Femur (tissue), 1 donor: Measurements from ENCODE around the gene ENOX1.

Experiments used
- DNase-seq: peaks from one replicate; pipeline ENCODE4 v3.0.0-alpha.2; 2017

Gene ENOX1

DNA sequence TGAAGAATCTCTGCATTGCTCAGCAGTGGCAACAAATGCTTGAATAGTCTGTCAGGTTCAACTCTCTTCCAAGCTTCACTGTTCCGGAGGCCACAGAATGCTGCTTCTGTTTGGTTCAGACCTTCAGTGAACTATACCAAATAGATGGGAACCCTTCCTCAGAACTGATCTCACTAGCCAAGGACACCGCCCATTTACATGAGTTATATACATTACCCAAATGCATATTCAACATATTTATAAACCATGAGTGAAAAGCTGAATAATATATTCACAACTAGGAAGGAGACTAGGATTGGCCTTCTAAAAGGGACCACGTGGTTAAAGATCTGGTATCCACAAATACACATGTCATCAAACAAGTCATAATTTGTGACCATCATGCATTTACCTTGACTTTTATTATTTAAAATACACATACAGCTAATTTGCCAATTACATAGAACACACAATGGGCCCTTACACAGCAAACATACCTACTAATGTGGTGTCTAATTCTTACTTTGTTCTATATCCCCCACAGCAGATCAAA is 49.3 kb downstream of the ENOX1 start:
- no peak for DNase-seq

DNA sequence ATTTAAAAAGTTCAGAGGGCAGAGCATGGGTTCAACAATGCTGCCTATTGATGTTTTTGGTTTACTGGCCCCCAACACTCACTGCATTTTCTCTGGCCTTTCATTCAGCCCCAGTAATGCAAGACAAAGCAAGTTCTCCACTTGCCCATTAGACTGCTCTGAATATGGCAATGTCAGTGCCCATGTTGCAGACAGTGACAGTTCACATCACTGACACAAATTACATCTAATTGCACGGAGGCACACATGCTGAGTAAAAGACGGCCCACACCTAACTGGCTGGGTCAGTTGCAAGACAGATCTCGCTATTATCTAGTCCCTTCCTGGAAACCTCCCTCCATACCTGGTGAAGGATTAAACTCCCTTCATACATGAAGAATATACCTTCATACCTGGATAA is 54.0 kb downstream of the ENOX1 start:
- no peak for DNase-seq

DNA sequence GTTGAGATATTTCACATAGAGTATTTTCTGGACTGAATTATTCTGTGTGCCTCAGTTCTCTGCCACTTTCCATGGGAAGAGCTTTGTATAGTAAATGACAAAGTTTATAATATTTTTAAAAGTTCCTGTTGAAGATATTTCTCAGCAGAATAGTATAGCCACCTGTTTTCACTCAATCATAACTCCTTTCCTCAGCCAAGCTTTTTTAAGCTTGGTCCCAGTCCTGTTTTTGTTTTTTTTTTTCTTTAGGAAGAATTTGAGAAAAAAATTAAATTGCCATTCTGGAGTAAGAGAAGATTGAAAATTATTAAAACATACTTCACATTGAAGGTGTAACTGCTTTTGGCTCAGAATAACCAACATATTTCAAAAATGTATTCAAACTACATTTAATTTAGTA is 55.5 kb downstream of the ENOX1 start:
- no peak for DNase-seq

DNA sequence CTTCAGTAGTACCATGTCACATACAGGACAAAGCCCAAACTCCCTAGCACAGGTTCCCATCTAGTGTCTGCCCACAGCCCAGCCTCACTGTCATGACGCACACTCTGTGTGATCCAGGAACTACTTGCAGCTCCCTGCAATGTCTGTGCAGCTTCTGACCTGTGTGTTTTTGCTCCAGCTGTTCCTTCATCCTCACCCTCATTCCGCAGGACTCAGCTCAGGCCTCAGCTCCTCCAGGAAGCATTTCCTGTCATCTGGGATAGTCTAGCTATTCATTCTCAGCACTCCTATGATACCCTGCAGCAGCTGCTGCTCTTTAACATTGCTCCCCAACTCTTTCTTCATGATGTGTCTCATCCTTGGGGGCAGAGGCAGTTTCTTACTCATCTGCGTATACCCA is 56.1 kb downstream of the ENOX1 start:
- DNase-seq, result peak; percentile 54

DNA sequence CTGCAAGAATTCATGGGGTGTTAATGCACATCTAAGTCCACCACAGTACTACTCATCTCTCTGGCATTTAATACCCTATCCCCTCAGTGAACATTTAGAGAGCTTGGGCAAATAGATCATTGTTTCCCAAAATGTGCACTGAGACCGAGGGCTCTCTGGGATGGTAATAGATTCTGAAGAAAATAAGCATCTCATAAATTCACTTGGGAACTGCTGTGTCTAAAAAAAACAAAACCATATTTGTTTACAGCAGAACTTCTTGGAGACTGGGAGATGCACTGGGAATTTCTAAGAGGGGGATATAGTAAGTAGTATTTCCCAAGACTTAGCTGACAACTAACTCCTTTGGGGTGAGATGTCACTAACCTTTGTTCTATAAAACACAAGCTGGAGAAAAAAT is 58.4 kb downstream of the ENOX1 start:
- no peak for DNase-seq

DNA sequence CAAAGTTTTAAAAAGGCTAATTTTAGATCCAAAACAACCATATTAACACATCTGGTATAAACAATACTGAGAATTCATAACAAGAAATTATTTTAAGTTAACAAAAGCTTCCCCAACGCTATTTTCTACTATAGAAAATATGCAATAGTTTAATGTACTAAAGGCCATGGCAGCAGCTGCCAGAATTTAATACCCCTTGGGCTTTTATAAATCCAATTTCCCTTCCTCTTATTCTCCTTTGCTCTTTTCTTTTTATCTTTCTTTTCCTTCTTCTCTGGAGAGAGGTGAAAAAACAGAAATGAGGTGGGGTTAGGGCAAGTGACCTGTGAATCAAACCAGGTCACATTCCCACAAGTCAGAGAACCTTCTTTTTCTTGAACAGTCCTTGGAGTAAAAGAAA is 58.9 kb downstream of the ENOX1 start:
- no peak for DNase-seq

DNA sequence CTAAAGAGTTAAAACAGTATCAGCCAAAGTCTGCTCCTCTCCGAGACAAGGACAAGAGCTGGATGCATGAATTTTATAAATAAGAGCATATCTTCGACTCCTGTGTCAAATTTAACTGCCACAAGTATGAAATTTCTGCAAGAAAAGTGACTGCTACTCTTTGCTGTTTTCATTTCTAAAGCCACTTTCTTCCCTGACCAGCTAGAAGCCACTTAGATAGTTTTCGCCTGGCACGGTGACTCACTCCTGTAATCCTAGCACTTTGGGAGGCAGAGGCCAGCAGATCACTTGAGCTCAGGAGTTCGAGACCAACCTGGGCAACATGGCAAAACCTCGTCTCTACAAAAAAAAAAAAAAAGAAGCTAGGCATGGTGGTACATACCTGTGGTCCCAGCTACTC is 61.3 kb downstream of the ENOX1 start:
- no peak for DNase-seq

DNA sequence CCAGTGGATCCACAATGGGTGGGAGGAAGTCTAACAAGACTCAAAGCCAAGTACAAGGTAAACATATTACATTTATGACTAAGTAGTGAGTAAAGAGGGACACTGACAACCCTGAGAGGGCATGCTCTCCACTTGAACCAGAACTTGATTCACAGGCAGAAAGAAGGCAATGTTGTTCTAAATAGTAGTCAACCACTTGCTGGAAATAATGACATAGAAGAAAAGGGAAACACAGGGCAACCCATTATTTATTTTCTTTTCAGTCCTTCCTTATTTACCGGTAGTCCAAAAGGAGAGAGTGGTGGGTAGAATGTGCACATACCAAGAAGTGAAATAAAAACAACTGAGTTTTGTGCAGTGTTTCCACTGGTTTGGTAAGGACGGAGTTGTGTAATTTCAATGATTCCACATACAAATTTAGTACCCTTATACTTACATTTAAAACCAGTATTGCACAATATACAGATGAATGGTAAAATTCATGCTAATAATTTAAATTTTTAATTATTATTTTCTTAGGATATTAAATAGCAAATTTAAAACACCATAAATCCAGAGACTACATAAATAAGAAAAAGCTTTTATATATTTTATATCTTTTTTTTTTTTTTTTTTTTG is 65.9 kb downstream of the ENOX1 start:
- no peak for DNase-seq

DNA sequence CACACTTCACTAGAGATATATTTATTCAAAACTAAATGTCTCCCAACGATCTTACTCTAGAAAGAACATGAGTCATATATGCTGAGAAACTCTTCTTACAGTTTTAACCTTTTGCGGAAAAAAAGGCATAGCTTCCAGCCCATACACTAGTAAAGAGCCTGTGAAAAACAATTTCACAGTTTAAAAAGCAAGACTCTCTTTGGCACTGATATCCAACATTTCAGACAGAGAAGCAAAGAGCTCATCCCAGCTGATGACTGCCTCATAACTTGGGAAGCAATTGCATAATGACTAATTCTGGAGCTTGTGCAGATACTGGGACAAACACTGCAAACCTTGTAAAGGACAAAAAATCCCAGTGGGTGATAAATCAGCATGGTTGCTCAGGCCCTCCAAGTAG is 88.0 kb downstream of the ENOX1 start:
- DNase-seq, result no peak

DNA sequence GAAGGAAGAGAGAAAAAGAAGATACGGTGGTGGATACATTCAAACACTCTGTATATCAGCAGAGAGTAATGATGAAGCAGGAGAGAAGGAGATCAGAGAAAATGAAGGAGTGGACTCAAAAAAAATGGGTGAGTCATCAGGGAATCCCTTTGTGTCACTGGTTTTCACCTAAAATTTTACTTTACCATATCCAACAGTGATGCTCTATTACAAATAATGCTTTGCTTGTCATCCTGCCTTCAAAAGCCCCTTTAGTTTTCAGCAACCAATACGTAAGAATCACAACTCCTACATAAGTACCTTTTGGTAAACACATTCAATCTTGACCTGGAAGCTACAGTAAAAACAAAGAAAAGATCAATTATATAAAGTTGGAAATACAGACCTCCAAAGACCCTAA is 88.8 kb downstream of the ENOX1 start:
- no peak for DNase-seq

DNA sequence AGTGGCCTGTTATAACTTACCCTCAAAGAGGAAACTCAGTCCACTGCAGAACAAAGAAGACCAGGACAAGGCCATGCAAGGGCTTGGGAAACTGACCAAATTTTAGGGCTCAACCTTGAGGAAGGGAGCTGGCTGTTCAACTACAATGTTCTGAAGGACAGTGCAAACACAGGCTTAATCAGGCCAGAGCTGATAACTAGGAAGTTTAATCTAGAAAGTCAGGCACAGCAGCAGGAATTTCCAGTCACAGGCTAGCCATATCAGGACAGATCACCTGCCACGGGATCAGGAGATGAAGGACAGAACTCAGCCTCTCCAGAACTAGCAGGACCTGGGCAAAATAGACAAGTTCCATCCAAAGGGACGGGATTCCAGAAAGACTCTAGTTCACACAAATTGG is 89.4 kb downstream of the ENOX1 start:
- DNase-seq, result no peak

DNA sequence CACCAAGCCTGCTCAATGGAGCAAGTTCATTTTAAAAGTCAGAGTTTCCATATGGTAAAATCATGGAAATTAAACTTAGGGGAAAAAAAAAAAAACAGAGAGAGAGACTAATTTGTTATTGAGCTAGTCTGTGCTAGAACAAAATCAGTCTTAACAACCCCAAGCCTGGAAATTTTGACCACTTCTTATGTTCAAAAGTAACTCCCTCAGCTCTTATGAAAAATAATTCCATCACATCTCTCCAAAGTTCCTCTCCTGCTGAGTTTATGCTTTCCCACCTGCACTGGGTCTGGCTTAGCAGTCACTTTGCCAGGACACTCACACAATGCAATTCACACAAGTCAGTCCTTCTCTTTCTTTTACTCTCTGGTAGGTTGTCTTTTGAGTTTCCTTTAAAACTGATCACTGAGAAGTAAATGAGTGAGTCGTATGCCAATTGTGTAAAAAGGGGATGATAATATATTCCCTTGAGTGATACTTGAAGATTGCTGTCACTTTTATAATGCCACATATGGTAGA is 92.6 kb downstream of the ENOX1 start:
- DNase-seq, result peak; percentile 34

DNA sequence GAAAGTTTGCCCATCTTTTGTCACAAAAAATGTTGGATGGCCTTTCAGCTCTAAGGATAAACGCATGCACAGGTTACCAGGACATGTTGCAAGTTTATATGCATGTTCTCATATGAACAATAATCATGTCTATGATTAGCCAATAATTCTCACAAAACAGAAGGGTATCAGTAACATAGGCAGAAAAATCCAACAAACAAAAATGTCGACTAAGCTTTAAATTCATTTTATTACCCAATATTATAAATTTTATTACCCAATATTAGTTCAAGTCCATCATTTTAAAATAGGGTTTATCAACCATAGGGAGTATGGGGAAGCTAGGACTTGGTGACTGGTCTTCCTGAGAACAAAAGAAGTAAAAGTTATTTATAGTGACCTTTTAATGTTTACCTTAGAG is 93.1 kb downstream of the ENOX1 start:
- no peak for DNase-seq

DNA sequence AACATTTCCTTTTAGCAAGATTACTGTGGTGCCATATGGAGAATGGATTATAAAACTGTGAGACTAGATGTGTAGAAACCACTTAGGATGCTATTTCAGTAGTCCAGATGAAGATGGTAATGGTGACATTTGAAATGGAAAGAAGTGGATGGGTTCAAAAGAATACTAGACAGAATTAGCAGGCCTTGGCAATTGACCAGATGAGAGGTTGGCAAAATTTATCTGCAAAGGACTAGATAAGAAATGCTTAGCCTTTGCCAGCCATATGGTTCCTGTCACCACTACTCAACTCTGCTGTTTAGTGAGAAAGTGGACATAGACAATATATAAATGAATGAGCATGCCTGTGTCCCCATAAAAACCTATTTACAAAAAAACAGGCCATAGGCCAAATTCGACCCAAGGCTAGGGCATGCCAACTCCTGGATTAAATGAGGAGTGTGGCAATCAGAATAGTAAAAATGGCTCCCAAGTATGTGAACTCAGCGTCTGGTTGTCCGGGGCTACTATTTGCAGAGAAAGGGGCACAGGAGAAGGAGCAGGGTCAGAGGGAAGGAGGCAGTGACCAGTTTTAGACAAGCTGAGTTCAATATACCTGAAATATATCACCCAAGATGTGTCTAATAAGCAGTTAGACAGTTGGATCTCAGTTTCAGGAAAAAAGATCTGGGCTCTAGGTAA is 98.4 kb downstream of the ENOX1 start:
- DNase-seq, result no peak

DNA sequence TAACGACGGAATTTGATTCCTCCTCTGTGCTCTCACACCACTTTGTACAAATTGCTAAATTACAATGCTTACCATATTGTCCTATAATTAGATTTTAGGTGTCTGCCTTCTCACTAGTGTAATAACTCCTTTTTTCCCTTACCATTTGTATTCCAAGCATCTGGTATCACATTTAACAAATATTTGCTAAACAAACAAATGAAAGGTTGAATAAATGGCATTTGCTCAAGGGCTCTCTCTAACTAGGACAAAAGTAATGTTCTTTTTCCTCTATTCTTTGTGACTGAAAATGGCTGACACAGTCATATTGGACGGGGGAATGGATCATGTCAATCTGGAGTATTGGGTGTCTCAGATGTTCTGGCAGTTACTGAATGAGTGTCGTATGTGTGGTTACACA is 99.7 kb downstream of the ENOX1 start:
- DNase-seq, result no peak

DNA sequence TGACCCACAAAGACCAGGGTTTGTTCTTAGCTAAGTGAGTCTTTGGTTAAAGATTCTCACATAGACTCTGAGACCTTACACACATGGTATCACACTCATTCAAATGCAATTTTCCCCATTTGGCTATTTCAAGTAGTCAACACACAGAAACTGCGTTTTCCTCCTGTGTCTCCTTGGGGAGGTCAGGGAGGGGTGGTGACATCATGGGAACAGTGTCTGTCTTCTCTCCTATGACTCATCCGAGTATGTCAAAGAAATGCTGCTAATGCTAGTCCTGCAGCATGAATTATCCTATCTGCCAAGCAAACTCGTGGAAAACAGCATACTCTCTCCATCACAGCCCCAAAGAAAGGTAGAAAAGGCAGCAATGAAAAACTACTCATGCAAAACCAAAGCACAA is 100.2 kb downstream of the ENOX1 start:
- DNase-seq, result peak; percentile 80

DNA sequence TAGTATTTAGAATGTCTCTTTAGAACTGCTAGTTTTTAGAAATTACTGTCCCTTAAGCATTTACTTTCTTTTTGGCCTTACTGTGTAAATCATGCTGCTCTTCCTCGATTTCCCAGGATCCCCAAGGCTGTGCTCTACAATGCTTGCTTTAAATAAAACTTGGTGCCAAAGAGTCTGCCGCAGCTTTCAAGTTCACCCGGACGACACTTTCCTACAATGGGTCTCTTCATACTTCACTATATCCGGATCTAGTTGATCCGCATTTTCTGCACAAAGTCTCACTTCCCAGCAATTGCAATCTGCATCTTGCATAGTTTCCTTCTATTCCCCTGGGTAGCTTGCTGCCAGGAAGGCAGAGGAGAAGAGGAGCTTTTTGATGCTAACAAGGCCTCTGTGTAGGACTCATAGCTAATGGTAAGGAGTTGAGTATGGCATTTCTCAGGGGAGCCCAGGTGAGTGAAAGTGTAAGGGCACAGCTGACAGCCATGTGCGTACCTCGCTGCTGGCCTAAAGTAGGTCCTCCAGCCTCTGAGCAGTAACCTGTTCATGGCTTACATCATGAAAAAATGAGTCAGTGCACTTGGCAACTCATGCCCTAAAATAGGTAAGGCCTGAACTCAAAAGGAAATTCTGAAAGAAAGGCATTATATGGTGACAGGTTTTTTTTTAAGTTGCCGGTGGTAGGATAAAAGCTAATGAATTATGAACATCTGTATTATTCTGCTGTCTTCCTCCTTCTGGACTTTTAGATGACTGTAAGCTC is 101.6 kb downstream of the ENOX1 start:
- DNase-seq, result no peak

DNA sequence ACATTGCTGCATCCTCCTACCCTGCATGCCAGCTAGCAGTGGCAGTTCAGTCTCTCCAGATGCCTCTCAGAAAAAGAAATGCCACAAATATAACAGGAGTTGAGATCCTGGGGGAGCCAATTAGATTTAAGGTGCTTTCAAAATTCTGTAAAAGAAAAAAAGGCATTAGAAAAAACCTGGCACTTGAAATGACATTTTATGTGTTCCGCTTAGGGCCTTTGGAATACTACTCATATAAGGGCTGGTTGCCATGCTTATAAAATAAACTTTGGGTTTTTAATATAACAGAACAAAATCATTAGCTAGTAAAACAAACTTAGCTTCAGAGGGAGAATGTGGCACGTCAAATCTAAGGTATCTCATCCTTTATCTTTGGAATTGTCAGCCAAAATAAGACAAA is 104.1 kb downstream of the ENOX1 start:
- DNase-seq, result no peak

DNA sequence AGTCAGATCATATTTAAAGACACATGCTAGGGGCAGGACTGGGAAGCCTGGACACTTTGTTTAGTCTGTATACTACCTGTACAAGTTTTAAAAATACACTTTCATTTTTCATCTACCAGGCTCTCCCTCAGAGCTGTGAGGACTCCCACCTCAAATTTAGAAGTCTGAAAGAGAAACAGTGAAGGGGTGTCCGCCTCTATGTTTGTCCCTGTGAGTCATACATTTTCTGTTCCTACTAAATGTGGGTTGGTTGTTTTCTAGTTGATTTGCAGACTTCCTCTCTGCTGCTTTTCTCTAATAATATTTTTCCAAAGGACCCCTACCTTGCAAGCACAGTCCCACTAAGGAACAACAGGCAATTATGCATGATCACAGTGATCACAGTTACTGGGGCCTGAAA is 110.5 kb downstream of the ENOX1 start:
- no peak for DNase-seq

DNA sequence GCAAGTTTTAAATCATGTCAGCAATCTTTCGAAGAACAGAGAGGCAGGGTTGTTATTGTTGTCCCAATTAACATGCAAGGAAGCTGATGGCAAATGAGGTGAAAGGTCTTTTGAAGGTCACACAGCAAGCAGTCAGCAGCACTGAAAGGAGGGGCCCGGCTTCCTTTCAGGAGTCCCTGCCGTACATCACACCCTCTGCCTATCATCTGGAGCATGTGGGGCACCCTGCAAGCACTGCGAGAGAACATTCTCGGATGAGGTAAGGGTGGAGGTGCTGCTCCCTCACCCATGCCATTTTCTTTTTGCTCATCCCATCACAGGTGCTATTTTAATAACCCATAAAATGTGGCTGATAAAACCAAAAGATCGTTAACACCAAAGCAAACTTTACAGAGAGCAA is 111.2 kb downstream of the ENOX1 start:
- DNase-seq, result no peak

DNA sequence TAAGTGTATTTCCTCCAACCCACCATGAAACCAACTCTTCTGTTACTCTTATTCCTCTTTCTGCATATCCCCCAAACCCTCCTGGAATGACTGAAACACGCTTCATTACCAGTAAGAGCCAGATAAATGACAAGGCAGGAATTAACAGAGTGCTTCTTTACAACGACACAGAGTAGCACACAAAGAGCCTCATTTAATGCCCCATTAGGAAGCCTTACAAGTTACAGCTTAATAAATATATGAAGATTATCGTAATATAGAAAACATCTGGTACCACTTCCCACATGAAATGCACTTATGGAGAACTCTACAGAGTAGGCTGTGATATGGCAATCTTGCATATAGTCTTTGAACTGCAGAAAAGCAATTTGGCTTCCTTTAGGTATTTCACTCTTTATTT is 116.8 kb downstream of the ENOX1 start:
- DNase-seq, result no peak

DNA sequence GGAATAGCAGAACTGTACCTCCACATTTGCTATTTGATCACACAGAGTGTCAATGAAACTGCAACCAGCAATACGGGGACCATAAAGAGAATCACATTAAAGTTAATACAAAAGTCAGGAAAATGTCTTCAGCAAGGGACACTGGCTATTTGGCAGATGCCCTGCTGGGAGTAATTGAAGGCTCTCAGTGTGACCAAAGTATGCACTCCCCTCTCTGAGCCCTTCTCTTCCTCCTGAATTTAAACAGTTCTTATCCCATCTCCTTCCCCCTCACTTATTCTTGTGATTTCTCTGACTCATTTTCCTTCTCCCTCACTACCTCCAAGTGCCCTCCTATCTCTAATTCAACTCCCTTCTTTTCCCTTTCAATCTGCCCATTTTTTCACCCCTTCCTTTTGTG is 117.7 kb downstream of the ENOX1 start:
- no peak for DNase-seq

DNA sequence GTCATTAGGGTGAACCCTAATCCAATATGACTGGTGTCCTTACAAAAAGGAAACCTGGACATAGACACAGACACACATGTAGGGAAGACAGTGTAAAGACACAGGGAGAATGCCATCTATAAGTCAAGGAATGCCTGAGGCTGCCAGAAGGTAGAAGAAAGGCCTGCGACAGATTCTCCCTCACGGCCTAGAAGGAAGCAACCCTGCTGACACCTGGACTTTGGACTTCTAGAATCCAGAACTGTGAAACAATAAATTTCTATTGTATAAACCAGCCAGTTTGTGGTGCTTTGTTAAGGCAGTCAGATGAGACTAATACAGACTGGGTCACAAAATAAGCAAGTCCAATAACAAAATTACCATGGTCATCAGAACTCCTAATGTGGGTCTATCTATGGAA is 120.4 kb downstream of the ENOX1 start:
- no peak for DNase-seq

DNA sequence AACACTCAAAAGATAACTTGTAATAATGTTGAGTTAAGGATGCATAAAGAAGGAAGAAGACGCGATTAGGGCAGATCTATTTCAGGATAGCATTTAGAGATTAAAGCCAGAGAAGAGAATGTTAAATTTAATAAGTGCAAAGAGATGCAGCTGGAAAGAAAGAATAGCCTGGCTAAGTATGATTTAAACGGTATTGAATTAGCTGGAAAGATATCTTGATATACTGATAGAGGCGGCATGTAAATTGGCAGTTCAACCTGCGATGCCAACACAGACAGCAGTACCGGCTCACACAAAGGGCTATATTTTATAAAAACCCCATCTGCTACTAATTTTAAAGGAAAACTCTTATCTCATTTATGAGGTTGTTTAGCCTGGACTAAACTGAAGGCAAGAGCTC is 121.4 kb downstream of the ENOX1 start:
- DNase-seq, result no peak
